ENCODE results near the gene TIMM22. TPM values are rescaled to one million over a fixed set of nuclear protein-coding genes. Genes with fewer than 3 reads are reported as not detected.
"Not testable (repeated sequence)": the region's sequence is repeated elsewhere in the genome, so short reads cannot be mapped to it uniquely, and the experiment has no call there.

Gene TIMM22
- total RNA-seq, 3 donors from 2014 or later (not counting 1 experiment from before 2014, with no cell fraction given): 7.8 to 11.3 (median 8.9) TPM

- Mint-ChIP-seq H3K27me3 (ENCODE audit: low read depth in 2 of 2) (peaks cover 10 to 14% of the 10 kb centered on the region in 2 donors), H3K4me3 (no peak overlapping the region), H3K4me1 (no peaks in the 10 kb centered on the region), H3K36me3 (no peaks in the 10 kb centered on the region), H3K9me3 (no peaks in the 10 kb centered on the region), H3K27ac (no peak overlapping the region)
- intact Hi-C loops (cut with micrococcal nuclease): no loop called here
- Histone ChIP-seq H3K4me1 (ENCODE audit: control insufficient read depth, insufficient read depth, low read length) (peaks cover 7% of the 10 kb centered on the region), H3K4me3 (ENCODE audit: low read length) (no peak overlapping the region), H3K9me3 (ENCODE audit: control insufficient read depth, insufficient read depth, low read length) (no peaks in the 10 kb centered on the region), H3K27me3 (ENCODE audit: control insufficient read depth, insufficient read depth, low read length) (peaks cover 5% of the 10 kb centered on the region), H3K36me3 (ENCODE audit: control insufficient read depth, insufficient read depth, low read length) (no peaks in the 10 kb centered on the region), H3K27ac (ENCODE audit: low read length) (no peak overlapping the region)
- WGBS (ENCODE audit: insufficient coverage): 2% methylated on average over 20 of the region's 27 CpGs
- ATAC-seq: no peak
- TF ChIP-seq CTCF (IDR thresholded peaks at IDR 0.05): no peak
- no peak for DNase-seq
These were observed 45.4 kb upstream of the TIMM22 start for GRCh38 chr17:951325-952132.

- H3K27me3 Mint-ChIP-seq (ENCODE audit: low read depth in 2 of 2): peaks cover 10 to 14% of the 10 kb centered on the region in 2 donors
- H3K9me3 Mint-ChIP-seq; H3K9me3 ChIP-seq (ENCODE audit: control insufficient read depth, insufficient read depth, low read length); H3K4me3 ChIP-seq (ENCODE audit: low read length); H3K27ac Mint-ChIP-seq; H3K27me3 ChIP-seq (ENCODE audit: control insufficient read depth, insufficient read depth, low read length); H3K4me3 Mint-ChIP-seq; H3K36me3 ChIP-seq (ENCODE audit: control insufficient read depth, insufficient read depth, low read length); intact Hi-C loops (cut with micrococcal nuclease); DNase-seq; H3K27ac ChIP-seq (ENCODE audit: low read length); H3K4me1 ChIP-seq (ENCODE audit: control insufficient read depth, insufficient read depth, low read length); H3K4me1 Mint-ChIP-seq; ATAC-seq; H3K36me3 Mint-ChIP-seq: not testable (repeated sequence)
- WGBS (ENCODE audit: insufficient coverage): 96% methylated on average over 18 of the region's 18 CpGs
These were observed 44.3 kb upstream of the TIMM22 start for GRCh38 chr17:952592-952991.

- H3K9me3 Mint-ChIP-seq: no peaks in the 10 kb centered on the region
- Histone ChIP-seq H3K4me1 (ENCODE audit: control insufficient read depth, insufficient read depth, low read length) (peaks cover 7% of the 10 kb centered on the region), H3K27me3 (ENCODE audit: control insufficient read depth, insufficient read depth, low read length) (peaks cover 5% of the 10 kb centered on the region), H3K9me3 (ENCODE audit: control insufficient read depth, insufficient read depth, low read length) (no peaks in the 10 kb centered on the region), H3K36me3 (ENCODE audit: control insufficient read depth, insufficient read depth, low read length) (no peaks in the 10 kb centered on the region), H3K4me3 (ENCODE audit: low read length) (no peak overlapping the region), H3K27ac (ENCODE audit: low read length) (no peak overlapping the region)
- no peak for DNase-seq
- H3K4me1 Mint-ChIP-seq: no peaks in the 10 kb centered on the region
- 90% methylated on average over 16 of the region's 16 CpGs for WGBS (ENCODE audit: insufficient coverage)
- peaks cover 16 to 22% of the 10 kb centered on the region in 2 donors for H3K27me3 Mint-ChIP-seq (ENCODE audit: low read depth in 2 of 2)
- H3K36me3 Mint-ChIP-seq: no peaks in the 10 kb centered on the region
- TF ChIP-seq CTCF (IDR thresholded peaks at IDR 0.05): no peak
- no peak overlapping the region for H3K4me3 Mint-ChIP-seq
- peak in 1 of 3 donors; percentile 14 for ATAC-seq
- intact Hi-C loops (cut with micrococcal nuclease): no loop called here
- no peak overlapping the region for H3K27ac Mint-ChIP-seq
These were observed 43.2 kb upstream of the TIMM22 start for GRCh38 chr17:953767-954166.

DNA sequence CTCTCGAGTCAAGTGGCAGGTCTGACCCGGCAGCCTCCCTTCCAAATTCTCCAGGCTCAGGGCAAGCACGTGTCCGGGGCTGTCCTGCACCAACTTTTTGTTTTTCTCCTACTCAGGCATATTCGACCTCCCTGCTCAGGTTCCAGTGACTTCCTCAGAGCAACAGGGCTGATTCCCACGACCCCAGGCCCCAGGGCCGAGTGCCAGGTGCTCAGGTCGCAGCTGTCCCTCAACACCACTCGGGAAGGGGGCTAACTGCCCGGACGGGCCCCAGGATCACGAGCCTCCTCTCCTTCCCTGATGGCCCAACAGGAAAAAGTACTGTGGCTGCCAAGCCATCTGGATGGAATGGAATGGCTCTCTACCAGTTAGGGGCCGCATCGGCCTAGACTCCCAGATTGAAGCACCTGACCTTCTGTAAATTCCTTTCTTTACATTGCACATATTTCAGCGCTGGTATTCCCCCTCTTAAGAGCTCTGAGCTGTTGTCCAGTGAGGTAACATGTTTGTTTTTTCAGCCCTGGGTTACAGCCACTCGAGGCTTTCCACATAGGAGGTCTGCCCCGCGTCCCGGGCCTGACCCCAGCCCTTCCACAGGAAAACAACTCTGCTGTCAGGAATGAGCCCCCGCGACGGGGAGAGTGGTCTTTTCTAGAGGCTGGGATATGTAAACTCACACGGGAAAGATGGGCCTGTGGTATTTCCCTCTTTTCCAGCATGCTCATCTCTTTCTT lies 42.3 kb upstream of the TIMM22 start:
- Histone ChIP-seq H3K27ac (ENCODE audit: low read length) (no peak overlapping the region), H3K36me3 (ENCODE audit: control insufficient read depth, insufficient read depth, low read length) (no peaks in the 10 kb centered on the region), H3K4me1 (ENCODE audit: control insufficient read depth, insufficient read depth, low read length) (peaks cover 7% of the 10 kb centered on the region), H3K4me3 (ENCODE audit: low read length) (no peak overlapping the region), H3K9me3 (ENCODE audit: control insufficient read depth, insufficient read depth, low read length) (no peaks in the 10 kb centered on the region), H3K27me3 (ENCODE audit: control insufficient read depth, insufficient read depth, low read length) (peaks cover 5% of the 10 kb centered on the region)
- Mint-ChIP-seq H3K27ac (no peak overlapping the region), H3K27me3 (ENCODE audit: low read depth in 2 of 2) (peaks cover 16 to 22% of the 10 kb centered on the region in 2 donors), H3K4me1 (no peaks in the 10 kb centered on the region), H3K9me3 (no peaks in the 10 kb centered on the region), H3K4me3 (no peak overlapping the region), H3K36me3 (no peaks in the 10 kb centered on the region)
- intact Hi-C loops (cut with micrococcal nuclease): no loop called here
- DNase-seq (no peak), ATAC-seq (no peak)
- no peak for TF ChIP-seq CTCF (IDR thresholded peaks at IDR 0.05)
- 74% methylated on average over 23 of the region's 23 CpGs for WGBS (ENCODE audit: insufficient coverage)

Data from natural killer cell (primary cell).